ENCODE measurements around the gene LRRC32.
"Not testable (repeated sequence)": the region's sequence is repeated elsewhere in the genome, so short reads cannot be mapped to it uniquely, and the experiment has no call there.

- TF ChIP-seq POLR2A, POLR2AphosphoS5, CTCF, EP300 (IDR thresholded peaks at IDR 0.05): not testable (repeated sequence)
Measured at GRCh38 chr11:76619801-76620200, 50.7 kb downstream of the LRRC32 start.
